Frontal cortex (tissue), 4 donors: ENCODE results near the gene PIMREG. TPM values are rescaled to one million over a fixed set of nuclear protein-coding genes. Genes with fewer than 3 reads are reported as not detected.

Experiments used
- DNase-seq, 2 donors: peaks; one replicate each; pipeline ENCODE4 v3.0.0; 2012; ENCODE audit warnings: low spot score in 2 of 2
- FAIRE-seq: peaks from 2 replicates; lab custom pipeline; 2012; peaks lifted over from hg19 to GRCh38; lab: Jason Lieb, UNC
- total RNA-seq: library from RNA; depleted of rRNA; stranded (reverse); fragments of >200 nt; gene quantifications from one replicate; pipeline ENCODE4 v1.2.3, GENCODE V29; 2014
- donor health status: control.
- donor health status: control.
- donor health status: control.

The PIMREG gene, protein sequence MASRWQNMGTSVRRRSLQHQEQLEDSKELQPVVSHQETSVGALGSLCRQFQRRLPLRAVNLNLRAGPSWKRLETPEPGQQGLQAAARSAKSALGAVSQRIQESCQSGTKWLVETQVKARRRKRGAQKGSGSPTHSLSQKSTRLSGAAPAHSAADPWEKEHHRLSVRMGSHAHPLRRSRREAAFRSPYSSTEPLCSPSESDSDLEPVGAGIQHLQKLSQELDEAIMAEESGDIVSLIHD
- total RNA-seq: 4.1 TPM

DNA sequence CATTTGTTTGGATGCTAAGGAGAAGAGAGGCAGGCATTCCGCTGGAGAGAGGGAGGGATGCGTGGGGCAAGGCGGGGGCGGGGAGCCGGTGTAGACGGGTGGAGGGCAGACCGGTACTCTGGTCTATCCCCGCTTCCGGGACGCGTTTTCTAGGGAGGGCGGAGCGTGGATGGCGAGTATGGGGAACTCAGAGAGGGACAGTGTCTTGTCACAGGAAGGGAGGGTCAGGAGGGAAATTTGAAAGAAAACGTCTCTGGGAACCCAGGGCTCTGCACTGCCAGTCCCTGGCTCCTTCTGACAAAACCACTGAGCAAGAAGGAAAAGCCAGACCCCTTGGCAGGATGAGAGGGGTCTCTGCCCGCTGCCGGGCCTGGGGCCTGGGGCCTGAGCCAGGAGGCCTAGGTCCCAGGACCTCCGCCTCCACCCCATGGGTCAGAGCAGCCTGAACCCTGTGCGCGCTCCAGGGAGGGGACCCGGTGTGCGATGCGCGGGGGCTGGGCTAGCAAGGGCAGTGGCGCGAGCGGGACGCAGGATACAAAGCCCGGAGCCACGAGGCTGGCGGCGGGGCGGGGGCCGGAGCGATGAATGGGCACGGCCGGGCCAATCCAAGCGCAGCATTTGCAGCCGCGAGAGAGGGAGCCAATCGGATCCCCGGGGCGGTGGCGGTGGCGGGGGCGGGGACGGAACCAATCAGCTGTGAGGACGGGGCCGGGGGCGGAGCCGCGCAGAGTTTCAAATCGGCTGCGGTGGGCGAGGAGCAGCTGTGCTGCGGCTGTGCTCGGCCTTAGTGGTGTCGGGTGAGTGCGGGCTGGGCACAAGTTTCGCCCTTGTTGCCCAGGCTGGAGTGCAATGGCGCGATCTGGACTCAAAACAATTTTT is at the start of gene PIMREG:
Gene PIMREG (plus strand): TSS at position 764 of the 879 bp plus-strand sequence. CDS start 656 bp downstream, outside the sequence.
- FAIRE-seq (no peak), DNase-seq (peak; percentile 94 to 98)

DNA sequence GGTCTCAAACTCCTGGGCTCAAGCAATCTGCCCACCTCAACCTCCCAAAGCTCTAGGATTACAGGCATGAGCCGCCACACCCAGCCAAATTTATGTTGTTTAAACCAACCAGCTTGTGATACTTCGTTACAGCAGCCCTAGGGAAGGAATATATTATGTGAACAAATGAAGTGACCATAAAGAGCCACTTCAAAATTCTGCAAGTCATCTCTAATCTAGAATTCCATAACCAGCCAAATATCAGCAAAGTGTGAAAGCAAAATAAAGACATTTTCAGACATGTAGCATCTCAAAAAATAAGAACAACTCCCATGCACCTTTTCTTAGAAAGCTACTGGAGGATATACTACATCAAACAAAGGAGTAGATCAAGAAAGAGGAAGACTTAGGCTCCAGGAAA is 45.3 kb upstream of the PIMREG start:
- FAIRE-seq: no peak
- no peak for DNase-seq

DNA sequence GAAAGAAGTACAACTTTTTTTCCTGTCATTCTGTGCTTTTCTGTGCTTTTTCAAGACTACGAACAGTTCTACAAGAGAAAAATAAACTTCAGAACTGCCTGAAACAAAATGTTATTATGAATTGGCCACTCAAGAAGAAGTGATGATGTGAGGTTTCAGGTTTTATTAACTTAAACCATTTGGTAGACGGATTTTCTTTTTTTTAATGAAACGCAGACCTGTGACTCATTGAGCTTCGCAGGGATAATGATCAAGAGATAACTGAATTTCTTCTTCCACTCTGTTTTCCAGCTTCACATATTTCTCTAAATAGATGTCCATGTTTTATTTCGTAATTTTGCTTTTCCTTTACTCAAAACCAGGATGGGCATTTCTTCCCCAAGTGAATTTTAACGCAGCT is 42.0 kb upstream of the PIMREG start:
- DNase-seq: no peak
- FAIRE-seq: no peak

DNA sequence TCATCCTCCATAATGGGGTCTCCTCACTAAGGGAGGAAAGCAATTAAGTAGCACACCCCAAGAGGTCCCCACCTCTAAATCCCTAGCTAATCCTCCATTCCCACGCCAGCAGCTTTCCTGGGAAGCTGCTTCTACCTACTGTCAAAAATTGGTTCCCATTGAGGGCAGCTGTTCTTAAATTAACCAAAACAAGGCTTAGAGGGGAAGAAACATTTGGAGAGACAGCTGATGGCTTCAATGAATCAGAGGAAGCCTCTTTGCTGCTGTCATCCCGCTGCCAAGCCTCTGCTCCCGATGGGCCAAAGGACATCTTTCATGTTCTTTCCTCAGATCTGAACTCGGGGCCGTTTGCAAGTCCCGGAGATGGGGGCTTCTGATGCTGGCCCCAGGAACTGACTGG is 36.0 kb upstream of the PIMREG start:
- no peak for DNase-seq
- no peak for FAIRE-seq

DNA sequence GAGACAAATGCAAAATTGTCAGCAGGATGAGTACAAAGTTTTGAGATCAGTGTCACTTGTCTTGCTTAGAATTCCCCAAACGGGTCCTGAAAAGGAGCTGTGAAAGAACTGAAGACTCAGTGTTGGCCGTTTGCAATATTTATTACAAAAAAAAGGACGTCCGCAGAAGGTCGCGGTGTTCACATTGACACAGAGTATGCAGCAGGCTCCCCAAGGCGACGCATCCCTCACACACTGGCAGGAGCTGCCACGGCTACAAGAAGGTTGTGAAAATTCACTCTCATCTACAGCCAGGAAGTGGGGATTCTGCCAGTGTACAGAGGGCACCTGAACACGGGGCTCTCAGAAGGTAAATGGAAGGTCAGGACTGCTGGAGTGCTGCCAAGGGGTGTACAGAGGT is 35.5 kb upstream of the PIMREG start:
- FAIRE-seq (no peak), DNase-seq (no peak)

DNA sequence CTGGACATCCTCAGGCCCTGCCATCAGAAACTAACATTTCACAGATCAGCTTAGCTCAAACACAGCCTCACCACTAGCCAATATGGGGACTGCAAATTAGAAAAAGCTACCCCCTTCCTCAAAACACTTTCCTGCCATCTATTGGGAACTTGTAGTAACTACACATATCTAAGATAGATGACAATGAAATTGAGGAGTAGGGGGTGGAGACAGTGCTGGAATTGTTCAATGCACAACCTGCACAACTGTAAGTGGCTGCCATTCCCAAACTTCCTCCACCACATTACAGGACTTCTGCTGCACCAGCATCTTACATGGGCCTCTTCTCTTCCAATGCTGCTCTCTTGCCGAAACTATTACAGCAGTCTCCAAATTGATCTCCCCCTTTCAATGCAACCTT is 31.2 kb upstream of the PIMREG start:
- peak in 1 of 2 donors; percentile 65 for DNase-seq
- FAIRE-seq: no peak

DNA sequence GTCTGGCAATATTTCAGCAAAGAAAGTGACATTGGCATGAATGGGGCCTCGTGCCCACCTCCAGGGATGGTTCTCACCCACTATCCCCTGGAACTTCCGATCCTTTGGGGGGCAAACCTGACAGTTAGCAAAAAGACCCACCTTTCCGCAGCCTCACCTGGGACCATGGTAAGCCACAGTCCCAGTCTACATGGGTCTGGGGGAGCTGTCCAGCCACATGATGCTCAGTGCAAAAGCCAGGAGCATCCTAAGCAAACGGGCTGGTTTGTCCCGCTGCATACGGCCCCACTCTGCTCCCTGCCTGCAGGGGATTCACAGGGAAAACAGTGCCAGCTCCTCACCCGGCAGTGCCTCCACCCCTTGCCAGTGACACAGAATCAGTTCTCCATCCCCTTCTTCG is 28.6 kb upstream of the PIMREG start:
- FAIRE-seq (no peak), DNase-seq (no peak)

DNA sequence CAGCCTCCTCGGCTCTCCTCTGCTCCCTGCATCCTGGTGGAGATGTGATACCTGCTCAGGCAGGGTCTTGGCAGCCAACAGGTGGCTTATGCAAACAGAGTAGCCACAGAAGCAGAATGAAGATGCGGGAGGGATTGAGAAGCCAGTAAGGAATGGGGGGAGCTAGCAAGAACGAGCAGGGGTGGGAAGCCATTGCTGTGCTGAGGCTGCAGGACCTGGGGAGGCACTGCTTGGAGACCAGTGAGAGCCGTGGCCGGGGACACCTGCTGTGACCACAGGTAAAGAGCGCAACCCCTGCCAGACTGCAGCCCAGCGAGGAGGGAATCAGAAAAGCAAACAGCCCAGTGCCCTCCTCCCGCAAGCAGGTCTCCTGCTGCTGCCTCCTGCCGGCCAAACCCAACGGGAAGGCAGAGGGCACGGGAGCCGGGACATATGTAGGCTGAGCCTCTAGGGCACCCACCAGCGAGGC is 24.0 kb upstream of the PIMREG start:
- DNase-seq: no peak
- FAIRE-seq: no peak

DNA sequence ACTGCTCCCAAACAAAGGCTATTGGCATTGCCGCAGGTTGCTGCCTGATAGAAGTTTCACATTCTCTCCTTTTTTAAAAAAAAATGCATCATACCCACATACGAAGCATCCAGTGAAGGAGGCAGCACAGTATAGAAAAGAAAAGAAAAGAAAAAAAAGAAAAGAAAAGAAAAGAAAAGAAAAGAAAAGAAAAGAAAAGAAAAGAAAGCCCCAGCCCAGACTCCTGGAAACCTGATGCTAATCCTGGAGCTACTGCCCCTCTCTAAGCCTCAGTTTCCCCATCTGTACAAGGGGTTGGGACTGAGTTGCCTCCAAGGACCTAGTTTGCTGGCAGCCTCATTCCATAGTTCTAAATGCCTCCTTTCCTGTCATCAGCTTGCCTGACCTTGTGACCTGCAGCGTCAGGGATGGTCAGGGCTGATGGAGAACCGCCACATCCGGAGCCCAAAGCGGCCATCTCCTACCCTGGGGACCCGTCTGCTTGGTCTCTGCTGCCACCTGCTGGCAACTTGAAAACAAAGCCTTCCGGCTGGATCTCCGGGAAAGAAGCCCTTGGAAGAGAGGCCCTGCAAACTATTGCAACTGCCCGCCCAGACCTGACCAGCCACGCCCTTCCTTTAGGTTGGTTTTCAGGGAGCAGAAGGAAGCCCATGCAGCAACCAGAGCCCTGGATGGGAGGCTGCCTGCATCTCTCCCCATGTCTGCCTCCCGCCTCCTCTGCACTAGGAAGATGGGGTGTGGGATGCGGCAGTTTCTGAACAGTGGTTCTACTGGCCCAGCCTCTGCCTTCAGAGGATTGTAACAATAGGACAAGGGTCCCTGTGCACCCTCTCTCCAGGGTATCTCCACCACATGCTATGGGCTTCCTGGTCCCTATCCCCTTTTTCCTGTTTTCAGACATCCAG is 22.3 kb upstream of the PIMREG start:
- FAIRE-seq (no peak), DNase-seq (peak; percentile 76 to 88)

DNA sequence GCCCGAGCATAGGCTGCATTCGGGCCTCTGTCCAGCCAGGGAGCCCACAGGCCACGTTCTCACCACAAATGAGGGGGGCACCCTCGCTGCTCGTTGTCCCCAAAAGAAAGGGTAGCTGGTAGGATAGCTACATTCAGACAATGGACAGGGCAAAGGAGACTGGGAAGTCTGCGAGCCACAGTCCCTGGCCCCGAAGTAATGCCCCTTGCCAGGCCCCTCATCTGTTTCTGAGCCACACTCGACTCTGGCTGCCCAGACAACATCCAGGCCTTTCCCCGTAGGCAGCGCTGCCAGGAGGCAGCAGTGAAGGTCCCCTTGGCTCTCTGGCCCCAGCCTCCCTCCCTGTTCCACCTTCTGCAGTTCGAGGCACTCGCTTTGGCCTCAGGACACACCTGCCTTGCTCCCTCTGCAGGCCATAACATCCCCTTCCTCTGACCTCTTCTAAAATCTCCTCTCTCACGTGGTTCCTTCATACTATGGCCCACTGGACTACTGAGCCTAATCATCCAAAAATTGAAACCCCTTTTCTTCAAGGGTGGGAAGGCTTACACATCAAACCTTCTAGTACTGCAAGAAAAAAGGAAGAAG is 21.5 kb upstream of the PIMREG start:
- DNase-seq (no peak), FAIRE-seq (no peak)

DNA sequence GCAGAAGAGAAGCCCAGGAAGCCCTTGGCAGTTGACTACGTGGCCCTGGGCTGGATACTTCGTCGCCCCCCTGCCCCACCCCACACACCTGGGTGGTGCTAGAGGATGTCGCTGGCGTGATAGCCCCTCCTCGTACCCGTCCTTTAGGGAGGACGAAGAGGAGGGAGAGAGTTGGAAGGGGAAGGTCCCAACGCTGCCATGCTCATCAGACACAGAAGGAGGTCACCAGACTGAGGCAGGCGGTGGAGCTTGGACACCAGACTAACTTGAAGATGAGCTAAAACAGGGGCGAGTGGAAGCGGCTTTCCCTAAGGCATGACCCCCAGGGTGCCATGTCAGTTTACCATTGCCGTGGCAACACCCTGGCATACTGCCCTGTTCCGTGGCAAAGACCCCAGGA is 20.3 kb upstream of the PIMREG start:
- DNase-seq (no peak), FAIRE-seq (no peak)

DNA sequence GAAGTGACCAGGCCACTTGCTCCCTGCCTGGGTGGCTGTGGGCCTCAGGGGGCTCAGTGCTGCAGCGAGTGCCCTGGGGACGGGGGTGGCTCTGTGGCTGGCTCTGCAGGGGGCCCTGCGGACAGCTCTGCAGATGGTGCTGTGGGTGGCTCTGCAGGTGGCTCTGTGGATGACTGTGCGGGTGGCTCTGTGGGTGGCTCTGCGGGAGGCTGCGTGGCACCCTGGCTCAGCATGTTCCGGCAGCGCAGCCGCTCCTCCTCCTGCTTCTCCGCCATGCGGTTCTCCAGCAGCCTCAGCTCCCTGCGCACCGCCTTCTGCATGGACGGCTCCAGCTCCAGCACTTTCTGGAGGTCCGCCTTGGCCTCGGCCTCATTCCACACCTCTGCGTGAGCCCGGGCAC is 18.8 kb upstream of the PIMREG start:
- FAIRE-seq (no peak), DNase-seq (peak in 1 of 2 donors; percentile 46)

DNA sequence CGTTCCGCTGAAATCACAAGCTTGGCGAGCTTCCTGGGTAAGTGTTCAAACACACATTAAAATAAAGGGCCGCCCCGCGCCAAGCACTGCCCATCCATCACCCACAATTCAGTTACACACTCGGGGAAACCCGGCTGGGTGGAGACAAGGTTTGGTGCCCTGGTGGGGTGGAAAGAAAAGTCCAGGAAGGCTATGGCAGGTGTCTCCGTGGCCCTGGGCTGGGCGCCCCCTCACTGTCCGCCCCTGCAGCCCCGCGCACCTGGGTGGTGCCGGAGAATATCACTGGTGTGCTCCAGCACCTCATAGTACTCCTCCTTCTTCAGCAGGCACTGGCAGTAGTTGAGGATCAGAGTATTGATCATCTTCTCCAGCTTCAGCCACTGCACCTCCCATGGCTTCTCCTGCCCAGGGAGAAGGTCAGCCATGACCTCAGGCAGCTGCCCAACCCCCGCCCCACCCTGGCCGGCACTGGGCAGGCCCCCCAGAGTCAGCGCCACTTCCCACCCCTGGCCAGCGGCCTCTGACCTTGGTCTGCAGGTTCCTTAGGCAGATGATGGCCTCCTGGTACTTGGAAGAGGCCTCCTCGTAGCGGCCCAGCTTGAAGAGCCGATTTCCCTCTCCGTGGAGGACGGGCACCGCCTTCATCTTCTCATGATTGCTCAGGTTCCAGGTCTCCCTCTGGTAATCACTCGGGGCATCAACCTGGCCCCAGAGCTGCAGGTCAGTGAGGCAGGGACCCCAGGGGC is 17.7 kb upstream of the PIMREG start:
- FAIRE-seq: no peak
- DNase-seq: no peak

DNA sequence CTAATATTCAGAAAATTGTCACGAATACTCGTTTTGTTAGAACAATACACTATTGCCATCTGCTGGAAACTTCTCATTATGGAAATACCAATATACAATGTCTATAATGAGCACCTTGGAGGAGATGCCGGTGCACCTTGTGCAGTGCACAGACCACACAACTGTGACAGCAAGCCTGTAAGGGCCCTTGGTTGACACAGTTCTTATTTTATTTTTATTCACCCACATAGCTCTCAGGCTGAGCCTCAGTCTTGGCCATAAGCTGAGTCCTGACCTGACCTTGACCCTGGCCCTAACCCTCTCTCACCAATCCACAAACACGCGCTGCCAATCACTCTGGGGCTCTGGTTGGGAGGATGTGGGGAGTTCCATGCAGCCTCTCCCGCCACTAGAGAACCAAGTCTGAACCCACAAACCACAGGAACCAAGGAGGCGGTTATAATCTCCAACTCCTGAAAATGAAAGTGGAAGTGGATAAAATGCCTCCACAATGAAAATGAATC is 16.9 kb upstream of the PIMREG start:
- no peak for FAIRE-seq
- DNase-seq: no peak

DNA sequence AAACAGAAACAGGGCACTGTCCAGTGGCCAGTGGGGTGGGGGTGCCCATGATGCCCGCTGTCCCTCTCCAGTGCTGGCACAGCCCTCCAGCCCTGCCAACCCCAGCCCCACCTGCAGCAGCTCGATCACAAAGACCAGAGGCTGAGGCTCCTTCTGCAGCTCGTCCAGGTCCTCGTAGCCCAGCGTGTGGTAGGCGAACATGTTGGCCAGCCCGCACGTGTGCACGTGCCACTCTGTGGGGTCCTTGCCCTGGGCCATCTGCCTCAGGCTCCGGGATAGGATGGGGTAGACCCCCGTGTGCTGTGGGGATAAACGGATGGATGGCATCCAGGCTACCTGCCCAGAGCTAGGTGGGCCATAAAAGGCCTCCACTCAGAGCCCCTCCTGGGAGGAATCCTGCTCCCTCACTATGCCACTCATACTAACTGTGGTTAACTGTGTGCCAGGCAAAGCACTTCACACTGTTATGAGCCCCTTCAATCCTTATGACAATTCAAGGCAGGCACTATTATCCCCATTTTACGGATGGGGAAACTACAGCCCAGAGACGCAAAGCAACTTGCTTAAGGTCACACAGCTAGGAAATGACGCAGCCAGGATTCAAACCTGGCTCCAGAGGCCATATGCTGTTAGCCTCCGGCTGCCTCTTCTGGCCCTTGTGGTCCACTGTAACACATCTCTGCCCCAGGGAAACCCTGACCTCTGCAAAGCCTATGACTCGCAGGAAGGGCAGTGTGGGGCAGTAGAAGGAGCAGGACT is 15.9 kb upstream of the PIMREG start:
- FAIRE-seq (no peak), DNase-seq (no peak)

DNA sequence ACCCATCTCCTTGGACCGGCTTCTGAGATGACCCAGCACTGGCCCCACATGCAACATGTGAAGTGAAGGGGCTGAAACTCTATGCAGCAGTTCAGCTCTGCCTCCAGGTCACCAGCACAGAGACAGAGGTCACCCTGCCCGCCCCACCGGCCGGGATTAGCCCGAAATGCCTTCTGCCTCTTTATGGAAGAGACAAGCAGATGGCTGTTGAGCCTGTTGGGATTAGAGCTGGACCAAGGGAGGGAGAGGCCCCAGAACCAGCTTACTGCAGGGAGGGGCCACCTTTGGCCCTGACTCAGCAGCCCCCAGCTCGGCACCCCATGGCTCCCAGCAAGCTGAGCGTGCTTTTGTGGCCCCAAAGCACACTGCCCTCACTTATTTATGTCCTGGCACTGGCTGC is 15.0 kb upstream of the PIMREG start:
- FAIRE-seq (no peak), DNase-seq (no peak)

DNA sequence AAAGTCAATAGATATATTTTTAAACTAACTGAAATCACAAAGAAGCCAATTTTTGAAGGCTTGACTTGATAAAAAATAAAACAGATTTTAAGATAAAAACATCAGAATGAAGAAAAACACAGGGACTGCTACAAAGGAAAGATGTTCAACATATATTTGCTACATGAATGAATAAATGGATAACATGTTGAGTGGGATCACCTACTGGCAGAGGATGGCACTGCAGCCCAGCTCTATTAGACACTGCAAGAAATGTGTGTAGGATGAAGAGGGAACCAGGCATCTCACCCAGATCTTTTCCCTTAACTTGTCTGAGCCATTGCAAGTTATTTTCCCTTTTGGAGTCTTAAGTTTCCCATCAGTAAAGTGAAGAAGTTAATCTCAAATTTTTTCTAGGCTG is 13.5 kb upstream of the PIMREG start:
- DNase-seq (no peak), FAIRE-seq (no peak)

DNA sequence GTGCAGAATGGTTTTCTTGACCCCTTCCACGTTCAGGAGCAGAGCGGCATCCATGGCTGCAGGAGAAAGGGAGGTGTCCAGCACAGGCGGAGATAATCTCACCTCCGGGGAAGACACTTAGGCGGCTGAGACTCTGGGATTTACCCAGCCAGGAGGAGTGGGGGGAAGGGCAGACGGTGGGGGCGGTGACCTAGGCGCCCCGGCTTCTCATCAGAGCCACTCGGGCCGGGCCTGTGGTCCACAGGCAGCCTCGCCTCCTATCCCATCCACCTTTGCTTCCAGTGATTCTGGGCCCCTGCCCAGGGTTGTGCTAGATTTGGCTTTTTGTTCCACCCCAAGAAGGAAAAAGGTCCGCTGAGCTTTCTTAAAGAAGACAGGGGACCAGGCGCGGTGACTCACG is 9.2 kb upstream of the PIMREG start, which contains the start of gene AIPL1:
Gene AIPL1 (minus strand): TSS at position 71 of the 400 bp plus-strand sequence. CDS start 17 bp downstream, at position 54.
- FAIRE-seq (no peak), DNase-seq (no peak)
